ENCODE results near the gene CRYBG2.

DNA sequence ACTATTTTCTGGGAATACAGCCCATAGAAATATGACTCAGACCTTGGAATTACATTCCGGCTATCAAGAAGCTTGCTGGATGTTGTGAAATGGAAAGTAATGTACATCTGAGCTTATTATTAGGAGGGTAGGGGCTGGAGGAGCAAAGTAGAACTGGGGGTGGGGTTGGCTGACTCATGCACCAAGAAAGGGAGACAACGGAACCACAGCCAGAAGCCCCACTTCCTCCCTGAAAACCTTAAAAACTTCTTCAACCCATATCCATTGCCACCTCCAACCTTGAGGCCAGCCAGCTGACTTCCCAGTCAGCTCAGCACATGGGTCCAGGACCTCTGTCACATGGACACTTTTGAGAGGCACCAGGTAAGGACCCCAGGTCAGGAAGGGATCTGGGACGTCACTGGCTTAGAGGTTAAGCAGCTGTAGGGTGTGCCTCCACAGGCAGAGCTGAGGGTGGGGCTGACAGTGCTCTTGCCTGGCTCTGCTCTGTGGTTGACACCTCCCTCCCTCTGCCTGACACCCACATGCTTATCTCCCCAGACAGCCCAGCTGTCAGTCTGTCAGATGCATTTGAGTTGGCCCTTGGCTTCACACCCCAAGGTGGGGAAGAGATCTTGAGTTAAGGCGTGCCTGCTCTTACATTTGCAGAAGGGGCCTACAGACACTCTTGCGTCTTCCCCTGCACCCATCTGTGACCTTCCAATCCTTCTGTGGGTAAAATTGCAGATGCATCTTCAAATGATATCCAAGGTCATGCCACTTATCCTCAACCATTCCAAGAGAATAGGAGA, 24.4 kb upstream of the CRYBG2 start:
- TF ChIP-seq, protein P1, sequence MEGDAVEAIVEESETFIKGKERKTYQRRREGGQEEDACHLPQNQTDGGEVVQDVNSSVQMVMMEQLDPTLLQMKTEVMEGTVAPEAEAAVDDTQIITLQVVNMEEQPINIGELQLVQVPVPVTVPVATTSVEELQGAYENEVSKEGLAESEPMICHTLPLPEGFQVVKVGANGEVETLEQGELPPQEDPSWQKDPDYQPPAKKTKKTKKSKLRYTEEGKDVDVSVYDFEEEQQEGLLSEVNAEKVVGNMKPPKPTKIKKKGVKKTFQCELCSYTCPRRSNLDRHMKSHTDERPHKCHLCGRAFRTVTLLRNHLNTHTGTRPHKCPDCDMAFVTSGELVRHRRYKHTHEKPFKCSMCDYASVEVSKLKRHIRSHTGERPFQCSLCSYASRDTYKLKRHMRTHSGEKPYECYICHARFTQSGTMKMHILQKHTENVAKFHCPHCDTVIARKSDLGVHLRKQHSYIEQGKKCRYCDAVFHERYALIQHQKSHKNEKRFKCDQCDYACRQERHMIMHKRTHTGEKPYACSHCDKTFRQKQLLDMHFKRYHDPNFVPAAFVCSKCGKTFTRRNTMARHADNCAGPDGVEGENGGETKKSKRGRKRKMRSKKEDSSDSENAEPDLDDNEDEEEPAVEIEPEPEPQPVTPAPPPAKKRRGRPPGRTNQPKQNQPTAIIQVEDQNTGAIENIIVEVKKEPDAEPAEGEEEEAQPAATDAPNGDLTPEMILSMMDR (conservative IDR thresholded peaks at IDR 0.05), result no peak
- TF ChIP-seq EZH2 (IDR thresholded peaks at IDR 0.05; ENCODE audit: low read depth), result no peak
